Fibroblast of skin of right quadriceps (primary cell): ENCODE data around the gene PARP12.
A peak's percentile ranks its signal among the peaks of the same experiment; 100 is the strongest.

Source experiments
- DNase-seq: peaks from one replicate; pipeline ENCODE4 v3.0.0-alpha.2; 2013

The PARP12 gene

GRCh38 chr7:140033036-140033435 is 29.7 kb downstream of the PARP12 start:
- DNase-seq = peak; percentile 41

- no peak for DNase-seq
These were observed 31.4 kb downstream of the PARP12 start for GRCh38 chr7:140031364-140031763.

DNA sequence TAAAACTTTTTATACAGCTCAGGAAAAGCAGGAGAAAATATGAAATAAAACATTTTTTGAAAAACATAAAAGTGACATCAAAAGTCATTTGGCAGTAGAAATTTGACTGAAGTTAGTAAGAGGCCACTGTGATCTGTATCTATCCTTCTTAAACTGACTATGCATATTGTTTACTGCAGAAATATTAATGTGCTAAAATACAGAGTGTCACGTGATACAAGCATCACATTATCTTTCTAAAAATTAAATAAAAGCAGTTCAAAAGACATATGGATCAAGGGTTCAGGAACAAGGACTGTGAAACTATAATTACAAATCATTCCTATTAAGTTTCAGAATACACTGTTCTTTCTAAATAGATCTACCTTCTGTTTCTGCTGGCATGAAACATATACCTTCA is 33.7 kb downstream of the PARP12 start:
- DNase-seq = no peak

GRCh38 chr7:140028311-140028710 is 34.4 kb downstream of the PARP12 start:
- DNase-seq = no peak

GRCh38 chr7:140027858-140028257 is 34.9 kb downstream of the PARP12 start:
- no peak for DNase-seq

- no peak for DNase-seq
These were observed 35.8 kb downstream of the PARP12 start for GRCh38 chr7:140026935-140027334.

DNA sequence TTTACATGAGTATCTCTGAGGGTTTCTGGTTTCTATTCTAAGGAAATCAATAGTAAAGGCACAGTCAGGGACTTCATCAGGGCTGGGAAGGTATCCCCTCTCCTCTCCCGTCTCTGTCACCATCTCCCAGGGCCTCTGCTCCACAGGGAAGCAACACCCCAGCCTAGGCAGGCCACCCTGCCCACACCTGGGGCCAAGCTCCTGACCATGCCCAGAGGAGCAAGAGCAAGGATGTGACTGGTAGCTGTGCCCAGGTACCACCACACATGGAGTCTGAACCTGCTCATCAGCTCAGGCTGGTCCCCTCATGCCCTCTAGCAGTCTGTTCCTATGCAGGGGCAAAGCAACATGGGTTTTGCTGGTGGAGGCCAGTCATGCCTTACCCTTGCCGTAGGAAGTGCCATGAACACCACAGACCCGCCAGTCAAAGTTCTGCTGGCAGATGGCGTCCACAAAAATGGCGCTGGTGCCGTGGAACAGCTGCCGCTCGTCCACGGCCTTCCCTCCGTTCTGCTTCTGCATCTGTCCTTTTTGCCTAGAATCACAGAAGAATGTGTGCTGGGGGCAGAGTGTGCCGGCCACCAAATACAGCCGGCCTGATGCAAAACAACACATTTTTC is 36.8 kb downstream of the PARP12 start:
- DNase-seq = no peak

DNA sequence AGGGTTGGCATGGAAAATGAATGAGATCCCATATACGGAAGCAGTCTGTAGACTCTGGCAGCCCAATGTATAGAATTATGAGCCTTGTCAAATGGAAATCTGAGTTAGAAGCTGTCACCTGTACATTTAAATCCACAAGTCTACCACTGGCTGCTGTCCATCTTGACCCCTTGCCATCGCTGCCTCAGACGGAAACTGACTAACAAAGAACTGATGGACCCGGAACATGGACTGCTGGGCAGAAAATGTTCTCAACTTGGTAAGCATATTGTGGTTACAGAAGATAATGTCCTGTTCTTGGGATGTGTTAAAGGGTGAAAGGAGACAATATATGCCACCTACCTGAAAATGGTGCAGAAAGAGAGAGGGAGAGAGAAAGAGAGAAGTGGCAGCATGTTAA is 37.5 kb downstream of the PARP12 start:
- DNase-seq = no peak

DNA sequence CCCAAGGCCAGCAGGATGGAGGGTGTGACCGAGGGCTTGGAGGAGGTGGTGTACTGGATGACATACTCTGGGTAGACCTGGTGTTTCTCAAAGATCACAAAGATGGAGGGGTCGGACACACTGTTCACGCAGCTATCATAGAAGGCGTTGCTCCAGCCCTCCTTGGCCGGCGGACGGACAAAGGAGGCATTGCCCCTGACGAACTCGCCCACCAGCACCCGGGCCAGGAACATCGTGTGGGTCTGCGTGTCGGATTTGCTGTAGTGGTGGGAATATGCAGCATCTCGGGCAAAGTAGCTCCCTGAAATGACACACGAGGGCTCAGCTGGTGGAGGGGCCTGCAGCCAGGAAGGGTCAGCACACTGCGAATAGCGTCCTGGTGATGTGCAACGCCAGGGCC is 38.2 kb downstream of the PARP12 start:
- DNase-seq = no peak

GRCh38 chr7:140023728-140024127 is 39.0 kb downstream of the PARP12 start:
- no peak for DNase-seq

DNA sequence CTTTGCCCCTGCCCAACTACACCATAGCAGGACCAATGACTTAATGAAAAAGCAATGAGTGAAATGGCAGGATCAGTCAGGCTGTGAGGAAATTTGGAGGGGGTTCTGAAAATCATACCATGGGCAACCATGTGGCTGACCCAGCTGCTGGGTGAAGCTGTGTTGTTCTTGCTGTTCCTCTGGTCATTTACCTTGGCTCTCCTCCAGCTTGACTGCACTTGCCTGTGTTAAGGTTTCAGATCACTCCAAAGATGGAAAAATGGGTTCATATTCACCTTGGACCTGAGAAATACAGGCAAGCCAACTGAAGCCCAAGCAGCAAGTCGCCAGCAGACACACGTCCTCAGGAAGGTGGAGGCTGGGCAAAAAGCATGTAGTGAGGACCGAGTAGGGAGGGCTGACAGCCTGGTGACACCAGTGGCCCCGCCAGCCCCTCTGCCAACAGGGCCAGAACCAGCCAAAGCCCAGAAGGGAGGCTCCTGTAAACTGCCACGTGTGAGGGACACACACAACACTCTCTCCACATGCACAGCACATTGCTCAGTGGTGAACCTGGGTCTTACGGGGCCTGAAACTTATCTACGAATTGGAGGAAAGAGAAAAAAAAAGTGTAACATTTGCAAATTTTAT is 40.1 kb downstream of the PARP12 start:
- no peak for DNase-seq

DNA sequence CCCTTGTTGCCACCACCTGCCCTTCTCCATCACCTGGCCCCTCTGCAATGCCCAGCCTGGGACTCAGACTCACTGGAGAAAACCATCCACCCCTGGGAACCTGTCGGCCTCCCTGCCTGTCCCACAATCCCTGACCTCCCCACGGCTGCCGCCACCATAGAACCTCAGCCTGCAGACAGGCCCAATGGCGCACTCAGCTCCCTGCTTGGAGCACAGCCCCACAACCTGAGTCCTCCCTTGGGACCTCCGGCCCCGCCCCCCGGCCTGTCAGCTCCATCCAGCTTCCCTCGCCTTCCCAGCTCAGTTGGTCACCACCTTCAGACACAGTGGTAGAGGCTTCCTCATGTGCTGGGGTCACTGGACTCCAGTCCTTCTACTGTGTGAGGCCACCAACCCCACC is 41.1 kb downstream of the PARP12 start:
- DNase-seq = no peak

GRCh38 chr7:140019606-140020005 is 43.1 kb downstream of the PARP12 start:
- no peak for DNase-seq

DNA sequence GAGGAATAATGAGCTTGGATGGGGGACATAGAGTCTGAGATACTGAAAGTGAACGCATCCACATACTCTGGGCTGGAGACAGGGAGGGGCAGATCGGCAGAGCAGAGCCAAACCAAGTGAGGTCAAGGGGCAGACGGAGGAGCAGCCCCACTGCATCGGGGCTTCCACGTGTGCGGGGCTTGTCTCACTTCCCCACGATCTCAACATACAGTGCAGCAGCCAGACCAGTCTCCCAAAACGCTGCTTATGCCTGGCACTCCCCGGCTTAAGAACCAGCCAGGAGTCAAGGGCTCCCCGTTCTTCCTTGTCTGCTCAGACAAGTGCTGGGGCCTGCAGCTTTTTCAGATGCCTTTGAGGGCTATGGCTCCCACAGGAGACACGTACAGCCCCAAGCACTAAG is 43.6 kb downstream of the PARP12 start:
- no peak for DNase-seq

DNA sequence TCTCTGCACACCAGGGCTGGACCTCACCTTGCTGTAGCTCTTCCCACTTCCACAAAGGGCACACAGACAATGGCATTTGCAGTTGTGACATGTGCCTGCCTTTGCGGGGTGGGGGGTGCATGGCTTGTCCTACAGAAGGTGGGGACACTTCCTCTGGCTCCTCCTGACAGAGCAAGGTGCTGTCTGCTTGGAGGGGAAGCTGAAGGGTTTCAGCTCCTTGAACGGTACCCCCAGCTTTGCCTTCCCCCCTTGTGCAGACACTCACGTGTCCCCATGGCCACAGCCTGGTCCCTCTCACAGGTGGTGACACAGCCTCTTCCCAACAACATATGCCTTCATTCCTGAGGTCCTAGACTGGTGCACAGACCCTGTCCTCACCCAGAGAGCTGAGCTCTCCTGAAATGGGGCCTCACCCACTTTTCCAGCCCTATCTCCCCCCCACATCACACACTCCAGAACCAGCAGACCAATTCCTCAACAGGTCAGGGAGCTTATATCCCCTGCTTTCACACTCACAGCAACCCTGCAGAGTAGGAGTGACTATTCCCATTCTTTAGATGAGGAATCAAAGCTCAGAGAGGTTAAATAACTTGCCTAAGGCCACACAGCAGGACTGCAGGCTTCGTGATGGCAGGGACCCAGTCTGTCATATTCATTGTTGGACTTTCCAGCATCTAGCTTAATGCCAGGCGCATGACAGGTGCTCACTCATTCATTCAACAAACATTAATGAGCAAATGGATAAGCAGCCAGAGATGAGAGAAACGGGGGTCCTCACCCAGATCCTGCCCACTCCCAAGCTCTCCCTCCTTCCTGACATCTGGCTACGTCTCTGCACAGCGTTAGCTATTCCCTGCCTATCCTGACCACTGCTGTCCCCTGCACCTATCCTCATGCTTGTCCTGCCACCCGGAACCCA is 44.4 kb downstream of the PARP12 start:
- DNase-seq = no peak

GRCh38 chr7:140017543-140017942 is 45.2 kb downstream of the PARP12 start:
- DNase-seq = no peak

DNA sequence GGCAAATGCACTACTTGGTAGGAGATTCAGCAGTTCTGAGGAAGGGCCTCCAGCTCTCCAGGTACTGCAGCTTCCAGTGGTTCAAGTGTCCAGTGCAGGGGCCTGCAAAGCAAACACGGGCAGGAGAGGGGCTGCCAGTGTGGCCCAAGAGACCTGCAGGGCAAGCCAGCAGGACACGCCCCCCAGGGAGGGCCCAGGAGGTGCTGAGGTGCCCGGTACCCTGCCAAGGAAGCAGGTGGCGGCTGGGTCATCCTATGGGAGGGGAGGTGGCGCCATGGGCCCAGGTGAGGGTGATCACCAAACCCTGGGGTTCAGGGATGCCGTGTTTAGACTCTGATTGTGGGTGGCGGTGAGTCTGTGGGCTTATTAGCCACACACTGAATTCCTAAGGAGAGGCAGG is 45.7 kb downstream of the PARP12 start:
- DNase-seq = no peak

- no peak for DNase-seq
These were observed 46.2 kb downstream of the PARP12 start for GRCh38 chr7:140016540-140016939.

DNA sequence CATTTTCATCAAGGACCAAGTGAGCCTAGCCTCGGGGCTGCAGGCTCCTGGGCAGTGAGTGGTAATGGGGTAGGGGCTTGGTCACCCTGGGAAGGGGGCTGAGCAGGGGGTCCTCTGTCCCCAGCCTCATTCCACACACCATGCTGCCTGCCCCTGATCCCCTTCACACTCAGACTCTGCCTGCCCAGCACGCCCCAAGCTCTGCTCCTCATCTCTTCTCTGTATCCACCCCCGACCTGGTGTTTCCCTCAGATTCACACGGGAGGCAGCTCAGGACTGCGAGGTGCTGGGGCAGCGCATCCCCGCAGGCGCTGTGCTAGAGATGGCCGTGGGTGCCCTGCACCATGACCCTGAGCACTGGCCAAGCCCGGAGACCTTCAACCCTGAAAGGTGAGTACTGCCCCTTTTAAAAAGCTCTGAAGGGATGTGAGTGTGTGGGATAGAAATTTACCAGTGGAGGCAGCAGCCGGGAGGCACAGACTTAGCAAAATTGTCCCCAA is 47.2 kb downstream of the PARP12 start:
- DNase-seq = no peak

- DNase-seq = no peak
These were observed 48.6 kb downstream of the PARP12 start for GRCh38 chr7:140014123-140014522.

DNA sequence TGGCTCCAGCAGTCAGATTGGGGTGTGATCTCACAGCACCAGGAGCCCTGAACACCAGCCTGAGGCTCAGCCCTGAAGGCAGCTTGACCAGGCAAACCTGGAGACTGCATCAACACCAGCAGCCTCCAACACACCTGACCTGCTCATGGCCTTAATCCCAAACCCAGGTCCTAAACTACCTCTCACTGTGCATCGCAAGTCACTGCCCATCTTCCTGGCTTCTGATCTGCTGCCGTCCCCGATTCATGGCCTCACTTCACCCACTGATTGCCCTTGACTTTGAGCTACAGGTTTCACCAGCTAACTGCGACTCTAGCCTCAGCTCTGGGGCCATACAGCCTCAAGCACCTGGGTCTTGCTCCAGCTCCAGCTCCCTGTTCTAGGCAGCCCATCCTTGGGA is 49.1 kb downstream of the PARP12 start:
- no peak for DNase-seq

GRCh38 chr7:140010194-140010895 is 52.4 kb downstream of the PARP12 start:
- DNase-seq = no peak

DNA sequence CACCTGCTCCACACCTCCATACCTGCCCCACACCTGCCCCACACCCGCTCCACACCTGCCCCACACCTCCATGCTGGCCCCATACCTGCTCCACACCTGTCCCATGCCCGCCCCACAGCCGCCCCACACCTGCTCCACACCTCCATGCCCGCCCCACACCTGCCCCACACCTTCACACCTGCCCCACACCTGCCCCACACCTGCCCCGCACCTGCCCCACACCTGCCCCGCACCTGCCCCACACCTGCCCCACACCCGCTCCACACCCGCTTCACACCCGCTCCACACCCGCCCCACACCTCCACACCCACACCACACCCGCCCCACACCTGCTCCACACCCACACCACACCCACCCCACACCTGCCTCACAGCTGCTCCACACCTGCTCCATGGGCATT is 53.0 kb downstream of the PARP12 start:
- DNase-seq = no peak
